Measurements from ENCODE around the gene KCTD15. TPM values are rescaled to one million over a fixed set of nuclear protein-coding genes. Genes with fewer than 3 reads are reported as not detected.

The KCTD15 gene
- total RNA-seq, 1 experiment from 2014 or later, result 41.5 TPM

DNA sequence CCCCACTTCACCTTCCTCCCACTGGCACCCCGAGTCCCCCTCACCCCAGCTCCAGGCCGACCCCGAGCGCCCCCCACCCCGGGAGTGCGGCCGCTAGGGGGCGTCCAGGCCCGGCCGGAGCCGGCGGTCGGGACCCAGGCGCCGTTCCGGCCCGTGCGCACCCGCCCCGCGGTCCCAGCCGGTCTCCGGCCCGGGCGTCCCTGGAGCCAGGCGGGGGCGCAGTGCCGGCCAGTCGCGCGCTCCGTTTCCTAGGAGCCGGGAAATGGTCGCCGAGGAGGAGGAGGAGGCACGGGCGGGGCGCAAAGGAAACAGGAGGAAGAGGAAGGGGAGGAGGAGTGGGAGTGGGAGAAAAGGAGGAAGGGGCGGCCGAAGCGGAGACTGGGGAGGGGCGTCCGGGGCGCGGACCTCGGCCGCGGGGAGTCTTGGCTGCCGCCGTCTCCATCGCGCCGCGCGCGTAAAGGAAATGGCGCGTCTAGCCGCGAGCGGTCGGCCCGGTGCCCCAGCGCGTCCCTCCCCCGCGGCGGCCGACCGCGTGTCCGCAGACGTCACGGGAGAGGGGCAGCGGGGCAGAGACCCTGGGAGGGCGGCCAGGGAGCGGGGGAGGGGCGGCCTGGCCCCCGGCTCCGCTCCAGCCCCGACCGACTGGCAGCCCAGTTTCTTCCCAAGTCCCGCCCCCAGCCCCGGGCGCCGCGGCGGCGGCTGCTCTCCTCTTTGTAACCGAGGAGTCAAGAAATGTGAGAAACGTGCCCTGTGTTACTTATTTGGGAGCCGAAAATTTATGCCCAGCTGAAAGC lies 1.1 kb upstream of the KCTD15 start:
- Mint-ChIP-seq H3K4me1 (peaks cover 45% of the 10 kb centered on the region), H3K4me3 (peak overlapping the region; percentile 68), H3K9me3 (no peaks in the 10 kb centered on the region), H3K36me3 (peaks cover 4% of the 10 kb centered on the region), H3K27me3 (ENCODE audit: low read depth) (0 out of 2 replicates have a peak, but pooled peaks cover 3% of the 10 kb centered on the region), H3K27ac (no peak overlapping the region; the same call in 1 of the 2 replicates)
- ATAC-seq (peak; percentile 66), DNase-seq (ENCODE audit: low spot score) (peak; percentile 88)
- ChIA-PET CTCF (interaction anchor here (0.6 to 2.6 kb wide), 43 partner anchors 9 to 570 kb away, joined by 3 to 53 read pairs (median 4); partner anchors contain the start of genes GPI and PEPD), POLR2A (interaction anchor here (0.6 to 3.6 kb wide), 7 partner anchors 18 to 1184 kb away, joined by 3 to 22 read pairs (median 4); no protein-coding TSS in a partner anchor)
- TF ChIP-seq ZNF532 (CRISPR knock-in tag; IDR thresholded peaks at IDR 0.05; ENCODE audit: borderline replicate concordance) (no peak), RELA (CRISPR knock-in tag; IDR thresholded peaks at IDR 0.05; ENCODE audit: borderline replicate concordance) (no peak), ATF6 (CRISPR knock-in tag; IDR thresholded peaks at IDR 0.05) (no peak), MLX (CRISPR knock-in tag; IDR thresholded peaks at IDR 0.05) (no peak), USF1 (CRISPR knock-in tag; IDR thresholded peaks at IDR 0.05) (0 out of 2 replicates have a peak, but pooled peaks have one; percentile 14), ZNF396 (CRISPR knock-in tag; IDR thresholded peaks at IDR 0.05; ENCODE audit: borderline replicate concordance) (no peak), HMGA2 (CRISPR knock-in tag; IDR thresholded peaks at IDR 0.05) (no peak), SMAD4 (CRISPR knock-in tag; IDR thresholded peaks at IDR 0.05) (0 out of 2 replicates have a peak, but pooled peaks have one; percentile 23), JAZF1 (CRISPR knock-in tag; IDR thresholded peaks at IDR 0.05) (no peak), ZNF416 (CRISPR knock-in tag; IDR thresholded peaks at IDR 0.05) (no peak), FOXP1 (CRISPR knock-in tag; IDR thresholded peaks at IDR 0.05; ENCODE audit: borderline replicate concordance) (peak; percentile 44; the same call in 1 of the 2 replicates), ESRRA (CRISPR knock-in tag; IDR thresholded peaks at IDR 0.05; ENCODE audit: borderline replicate concordance) (no peak), ZNF138 (CRISPR knock-in tag; conservative IDR thresholded peaks at IDR 0.05) (no peak), CBFB (CRISPR knock-in tag; IDR thresholded peaks at IDR 0.05; ENCODE audit: low read depth) (no peak), ZNF317 (CRISPR knock-in tag; IDR thresholded peaks at IDR 0.05; ENCODE audit: borderline replicate concordance, low read depth) (no peak)
- TF ChIP-seq, protein P1, sequence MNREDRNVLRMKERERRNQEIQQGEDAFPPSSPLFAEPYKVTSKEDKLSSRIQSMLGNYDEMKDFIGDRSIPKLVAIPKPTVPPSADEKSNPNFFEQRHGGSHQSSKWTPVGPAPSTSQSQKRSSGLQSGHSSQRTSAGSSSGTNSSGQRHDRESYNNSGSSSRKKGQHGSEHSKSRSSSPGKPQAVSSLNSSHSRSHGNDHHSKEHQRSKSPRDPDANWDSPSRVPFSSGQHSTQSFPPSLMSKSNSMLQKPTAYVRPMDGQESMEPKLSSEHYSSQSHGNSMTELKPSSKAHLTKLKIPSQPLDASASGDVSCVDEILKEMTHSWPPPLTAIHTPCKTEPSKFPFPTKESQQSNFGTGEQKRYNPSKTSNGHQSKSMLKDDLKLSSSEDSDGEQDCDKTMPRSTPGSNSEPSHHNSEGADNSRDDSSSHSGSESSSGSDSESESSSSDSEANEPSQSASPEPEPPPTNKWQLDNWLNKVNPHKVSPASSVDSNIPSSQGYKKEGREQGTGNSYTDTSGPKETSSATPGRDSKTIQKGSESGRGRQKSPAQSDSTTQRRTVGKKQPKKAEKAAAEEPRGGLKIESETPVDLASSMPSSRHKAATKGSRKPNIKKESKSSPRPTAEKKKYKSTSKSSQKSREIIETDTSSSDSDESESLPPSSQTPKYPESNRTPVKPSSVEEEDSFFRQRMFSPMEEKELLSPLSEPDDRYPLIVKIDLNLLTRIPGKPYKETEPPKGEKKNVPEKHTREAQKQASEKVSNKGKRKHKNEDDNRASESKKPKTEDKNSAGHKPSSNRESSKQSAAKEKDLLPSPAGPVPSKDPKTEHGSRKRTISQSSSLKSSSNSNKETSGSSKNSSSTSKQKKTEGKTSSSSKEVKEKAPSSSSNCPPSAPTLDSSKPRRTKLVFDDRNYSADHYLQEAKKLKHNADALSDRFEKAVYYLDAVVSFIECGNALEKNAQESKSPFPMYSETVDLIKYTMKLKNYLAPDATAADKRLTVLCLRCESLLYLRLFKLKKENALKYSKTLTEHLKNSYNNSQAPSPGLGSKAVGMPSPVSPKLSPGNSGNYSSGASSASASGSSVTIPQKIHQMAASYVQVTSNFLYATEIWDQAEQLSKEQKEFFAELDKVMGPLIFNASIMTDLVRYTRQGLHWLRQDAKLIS (CRISPR knock-in tag; IDR thresholded peaks at IDR 0.05; ENCODE audit: borderline replicate concordance), result no peak
- TF ChIP-seq, protein P2, sequence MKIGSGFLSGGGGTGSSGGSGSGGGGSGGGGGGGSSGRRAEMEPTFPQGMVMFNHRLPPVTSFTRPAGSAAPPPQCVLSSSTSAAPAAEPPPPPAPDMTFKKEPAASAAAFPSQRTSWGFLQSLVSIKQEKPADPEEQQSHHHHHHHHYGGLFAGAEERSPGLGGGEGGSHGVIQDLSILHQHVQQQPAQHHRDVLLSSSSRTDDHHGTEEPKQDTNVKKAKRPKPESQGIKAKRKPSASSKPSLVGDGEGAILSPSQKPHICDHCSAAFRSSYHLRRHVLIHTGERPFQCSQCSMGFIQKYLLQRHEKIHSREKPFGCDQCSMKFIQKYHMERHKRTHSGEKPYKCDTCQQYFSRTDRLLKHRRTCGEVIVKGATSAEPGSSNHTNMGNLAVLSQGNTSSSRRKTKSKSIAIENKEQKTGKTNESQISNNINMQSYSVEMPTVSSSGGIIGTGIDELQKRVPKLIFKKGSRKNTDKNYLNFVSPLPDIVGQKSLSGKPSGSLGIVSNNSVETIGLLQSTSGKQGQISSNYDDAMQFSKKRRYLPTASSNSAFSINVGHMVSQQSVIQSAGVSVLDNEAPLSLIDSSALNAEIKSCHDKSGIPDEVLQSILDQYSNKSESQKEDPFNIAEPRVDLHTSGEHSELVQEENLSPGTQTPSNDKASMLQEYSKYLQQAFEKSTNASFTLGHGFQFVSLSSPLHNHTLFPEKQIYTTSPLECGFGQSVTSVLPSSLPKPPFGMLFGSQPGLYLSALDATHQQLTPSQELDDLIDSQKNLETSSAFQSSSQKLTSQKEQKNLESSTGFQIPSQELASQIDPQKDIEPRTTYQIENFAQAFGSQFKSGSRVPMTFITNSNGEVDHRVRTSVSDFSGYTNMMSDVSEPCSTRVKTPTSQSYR (CRISPR knock-in tag; IDR thresholded peaks at IDR 0.05), result no peak
- TF ChIP-seq, protein P3, sequence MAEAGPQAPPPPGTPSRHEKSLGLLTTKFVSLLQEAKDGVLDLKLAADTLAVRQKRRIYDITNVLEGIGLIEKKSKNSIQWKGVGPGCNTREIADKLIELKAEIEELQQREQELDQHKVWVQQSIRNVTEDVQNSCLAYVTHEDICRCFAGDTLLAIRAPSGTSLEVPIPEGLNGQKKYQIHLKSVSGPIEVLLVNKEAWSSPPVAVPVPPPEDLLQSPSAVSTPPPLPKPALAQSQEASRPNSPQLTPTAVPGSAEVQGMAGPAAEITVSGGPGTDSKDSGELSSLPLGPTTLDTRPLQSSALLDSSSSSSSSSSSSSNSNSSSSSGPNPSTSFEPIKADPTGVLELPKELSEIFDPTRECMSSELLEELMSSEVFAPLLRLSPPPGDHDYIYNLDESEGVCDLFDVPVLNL (CRISPR knock-in tag; IDR thresholded peaks at IDR 0.05; ENCODE audit: borderline replicate concordance, low read depth), result no peak

Data from WTC11 (cell line).